IgD-negative memory B cell (primary cell): ENCODE data around the gene SRSF2. TPM values are rescaled to one million over a fixed set of nuclear protein-coding genes. Genes with fewer than 3 reads are reported as not detected.
"Not testable (repeated sequence)": the region's sequence is repeated elsewhere in the genome, so short reads cannot be mapped to it uniquely, and the experiment has no call there.

Source experiments
- H3K27ac Mint-ChIP-seq, 3 donors: one replicate each; pipeline ENCODE4 v1.8.0; 2020 to 2022; ENCODE audit warnings: mild to moderate bottlenecking in 3 of 3, mixed read lengths in 3 of 3, moderate library complexity in 1 of 3
- H3K27me3 Mint-ChIP-seq: one replicate; pipeline ENCODE4 v1.8.0; 2021; ENCODE audit warnings: mixed read lengths
- H3K36me3 Mint-ChIP-seq: one replicate; pipeline ENCODE4 v1.8.0; 2020; ENCODE audit warnings: mild to moderate bottlenecking, mixed read lengths
- H3K4me1 Mint-ChIP-seq, 3 donors: one replicate each; pipeline ENCODE4 v1.8.0; 2020 to 2022; ENCODE audit warnings: mixed read lengths in 3 of 3, mild to moderate bottlenecking in 1 of 3
- H3K4me3 Mint-ChIP-seq, 4 donors: one replicate each; pipeline ENCODE4 v1.8.0; 2020 to 2022; ENCODE audit warnings: mild to moderate bottlenecking in 4 of 4, mixed read lengths in 4 of 4, moderate library complexity in 3 of 4
- H3K9me3 Mint-ChIP-seq, 3 donors: one replicate each; pipeline ENCODE4 v1.8.0; 2020 to 2021; ENCODE audit warnings: mixed read lengths in 3 of 3, mild to moderate bottlenecking in 1 of 3
- polyA plus RNA-seq: library from polyadenylated mRNA; unstranded; fragments of 300-500 nt; fragmentation: Illumina TruSeq; gene quantifications from one replicate; pipeline ENCODE4 v1.2.3, GENCODE V29; 2021

SRSF2 gene
- polyA plus RNA-seq, 1 donor from 2014 or later = 152 TPM

DNA sequence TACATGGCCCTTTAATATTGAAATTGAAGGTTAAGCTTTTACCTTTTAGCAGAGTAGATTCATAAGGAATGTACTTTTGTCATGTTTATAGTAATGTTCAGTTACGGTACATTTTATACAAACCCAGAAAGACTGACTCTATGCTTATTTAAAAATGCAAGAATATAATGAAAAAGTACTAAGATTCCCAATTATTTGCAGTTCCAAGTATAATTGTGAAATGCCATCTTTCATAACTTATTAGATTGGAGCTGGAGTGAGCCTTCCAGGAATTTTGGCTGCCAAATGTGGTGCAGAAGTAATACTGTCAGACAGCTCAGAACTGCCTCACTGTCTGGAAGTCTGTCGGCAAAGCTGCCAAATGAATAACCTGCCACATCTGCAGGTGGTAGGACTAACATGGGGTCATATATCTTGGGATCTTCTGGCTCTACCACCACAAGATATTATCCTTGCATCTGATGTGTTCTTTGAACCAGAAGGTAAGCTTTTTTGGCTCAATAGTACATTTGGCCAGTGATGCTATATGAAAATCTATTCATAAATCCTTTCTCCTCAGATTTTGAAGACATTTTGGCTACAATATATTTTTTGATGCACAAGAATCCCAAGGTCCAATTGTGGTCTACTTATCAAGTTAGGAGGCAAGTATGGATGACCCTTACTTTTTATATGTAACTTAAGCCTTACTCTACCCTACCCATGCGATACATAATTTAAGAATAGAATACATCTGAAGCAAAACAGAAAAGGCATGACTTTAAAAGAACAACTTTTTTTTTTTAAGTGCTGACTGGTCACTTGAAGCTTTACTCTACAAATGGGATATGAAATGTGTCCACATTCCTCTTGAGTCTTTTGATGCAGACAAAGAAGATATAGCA lies 4.2 kb downstream of the SRSF2 start:
- peaks cover 6% of the 10 kb centered on the region for H3K36me3 Mint-ChIP-seq
- no peaks in the 10 kb centered on the region for H3K9me3 Mint-ChIP-seq
- H3K27ac Mint-ChIP-seq = peak overlapping the region; percentile 40 to 82 (median 76)
- peak overlapping the region in 3 of 4 donors; percentile 23 to 92 (median 91) for H3K4me3 Mint-ChIP-seq
- H3K4me1 Mint-ChIP-seq = peaks cover 32 to 46% (median 40%) of the 10 kb centered on the region in 3 donors
- no peaks in the 10 kb centered on the region for H3K27me3 Mint-ChIP-seq

- H3K4me3 Mint-ChIP-seq = peak overlapping the region in 2 of 4 donors; percentile 45 to 91
- H3K9me3 Mint-ChIP-seq, H3K27me3 Mint-ChIP-seq, H3K36me3 Mint-ChIP-seq: not testable (repeated sequence)
- H3K27ac Mint-ChIP-seq = peak overlapping the region; percentile 40 to 67 (median 53)
- peaks cover 36 to 50% (median 48%) of the 10 kb centered on the region in 3 donors for H3K4me1 Mint-ChIP-seq
These were observed 5.1 kb downstream of the SRSF2 start for GRCh38 chr17:76731800-76732733.

- no peaks in the 10 kb centered on the region for H3K27me3 Mint-ChIP-seq
- peak overlapping the region; percentile 98 to 99 (median 99) for H3K4me3 Mint-ChIP-seq
- peaks cover 27 to 35% (median 34%) of the 10 kb centered on the region in 3 donors for H3K4me1 Mint-ChIP-seq
- peak overlapping the region; percentile 99 to 100 (median 99) for H3K27ac Mint-ChIP-seq
- peaks cover 2% of the 10 kb centered on the region for H3K36me3 Mint-ChIP-seq
- H3K9me3 Mint-ChIP-seq = no peaks in the 10 kb centered on the region
These were observed 9.2 kb downstream of the SRSF2 start for GRCh38 chr17:76727745-76728456.

DNA sequence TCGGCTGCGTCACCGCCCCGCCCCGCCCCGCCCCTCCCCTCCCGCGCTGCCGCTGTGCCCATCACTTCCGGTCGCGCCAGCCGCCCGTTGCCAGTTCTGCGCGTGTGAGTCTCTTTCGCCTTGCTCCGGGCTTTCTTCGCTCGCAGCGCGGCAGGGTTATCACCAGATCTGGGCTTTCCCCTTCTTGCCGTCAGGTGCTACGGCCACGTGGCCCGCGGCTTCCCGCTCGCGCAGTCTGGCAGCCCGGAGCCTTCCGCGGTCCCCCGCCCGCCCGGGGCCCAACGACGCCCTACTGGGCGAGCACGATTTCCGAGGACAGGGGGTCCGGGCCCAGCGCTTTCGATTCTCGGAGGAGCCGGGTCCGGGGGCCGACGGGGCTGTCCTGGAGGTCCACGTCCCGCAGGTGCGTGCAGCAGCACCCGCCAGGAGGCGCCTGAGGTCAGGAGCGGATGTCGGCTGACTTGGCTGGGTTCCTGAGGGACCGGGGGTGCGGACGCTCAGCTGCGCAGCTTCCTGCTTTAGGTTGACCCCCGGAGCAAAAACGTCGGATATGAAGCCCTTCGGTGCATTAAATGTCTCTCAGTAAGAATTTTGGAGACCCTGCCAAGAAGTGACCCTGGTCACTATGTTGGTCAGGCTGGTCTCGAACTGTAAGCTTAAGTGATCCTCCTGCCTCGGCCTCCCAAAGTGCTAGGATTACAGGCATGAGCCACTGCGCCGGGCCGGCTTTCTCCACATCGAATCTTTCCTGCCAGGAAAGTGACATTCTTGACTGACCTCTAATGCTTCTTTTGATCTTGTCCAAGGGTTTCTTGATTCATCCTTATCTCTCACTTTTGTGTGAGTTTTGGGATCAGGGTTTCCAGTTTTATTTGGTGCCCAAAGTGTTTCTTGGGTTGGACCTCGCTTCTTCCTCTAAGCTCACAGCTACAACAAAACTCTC lies 10.1 kb downstream of the SRSF2 start, which contains the start of gene METTL23:
Gene METTL23, plus strand, starts transcription at position 64 of the 943 bp plus-strand sequence. CDS start 2,872 bp downstream, outside the sequence.
- H3K27me3 Mint-ChIP-seq = no peaks in the 10 kb centered on the region
- H3K4me1 Mint-ChIP-seq = peaks cover 20 to 35% (median 31%) of the 10 kb centered on the region in 3 donors
- H3K4me3 Mint-ChIP-seq = peak within 1 kb of the TSS; percentile 98 to 99 (median 99)
- peaks cover 2% of the 10 kb centered on the region for H3K36me3 Mint-ChIP-seq
- H3K27ac Mint-ChIP-seq = peak within 1 kb of the TSS; percentile 99 to 100 (median 99)
- H3K9me3 Mint-ChIP-seq = no peaks in the 10 kb centered on the region

DNA sequence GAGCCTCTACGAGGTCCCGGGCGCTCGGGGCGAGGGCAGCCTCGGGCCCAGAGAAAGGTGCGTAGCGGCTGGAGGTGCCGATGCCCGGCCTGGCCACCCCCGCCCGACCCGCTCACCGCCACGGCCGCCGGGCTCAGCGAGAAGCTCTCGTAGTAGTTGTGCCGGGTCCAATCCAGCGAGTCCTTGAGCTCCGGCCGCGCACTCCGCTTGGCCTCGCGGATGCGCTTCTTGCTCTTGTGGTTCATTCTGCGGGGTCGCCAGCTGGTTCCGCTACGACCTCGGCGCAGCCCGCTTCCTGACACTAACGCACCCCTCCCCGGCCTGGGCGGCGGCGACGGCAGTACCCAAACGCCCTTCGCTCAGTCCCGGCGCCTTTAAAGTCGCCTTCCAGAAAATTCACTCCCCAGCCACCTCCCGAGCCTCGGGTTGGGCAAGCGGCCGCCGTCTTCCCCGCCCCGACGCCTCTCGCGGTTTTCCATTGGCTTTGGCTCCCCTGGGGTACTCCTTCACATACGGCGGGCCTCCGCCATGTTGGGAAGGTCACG lies 10.8 kb downstream of the SRSF2 start, which contains the start of gene JMJD6:
Gene JMJD6, minus strand, starts transcription at position 376 of the 545 bp plus-strand sequence. Its CDS starts 131 bp downstream, at position 245.
- H3K27me3 Mint-ChIP-seq = no peaks in the 10 kb centered on the region
- H3K36me3 Mint-ChIP-seq = peaks cover 2% of the 10 kb centered on the region
- H3K4me3 Mint-ChIP-seq = peak within 1 kb of the TSS; percentile 98 to 99 (median 99)
- peaks cover 14 to 34% (median 30%) of the 10 kb centered on the region in 3 donors for H3K4me1 Mint-ChIP-seq
- no peaks in the 10 kb centered on the region for H3K9me3 Mint-ChIP-seq
- peak within 1 kb of the TSS; percentile 99 to 100 (median 99) for H3K27ac Mint-ChIP-seq

- H3K27me3 Mint-ChIP-seq = no peaks in the 10 kb centered on the region
- H3K27ac Mint-ChIP-seq = peak overlapping the region; percentile 99 to 100 (median 99)
- peaks cover 14 to 32% (median 29%) of the 10 kb centered on the region in 3 donors for H3K4me1 Mint-ChIP-seq
- peaks cover 2% of the 10 kb centered on the region for H3K36me3 Mint-ChIP-seq
- no peaks in the 10 kb centered on the region for H3K9me3 Mint-ChIP-seq
- peak overlapping the region; percentile 98 to 99 (median 99) for H3K4me3 Mint-ChIP-seq
These were observed 11.4 kb downstream of the SRSF2 start for GRCh38 chr17:76725580-76726230.

- no peaks in the 10 kb centered on the region for H3K9me3 Mint-ChIP-seq
- H3K4me1 Mint-ChIP-seq = peaks cover 14 to 27% (median 25%) of the 10 kb centered on the region in 3 donors
- peak overlapping the region in 2 of 3 donors; percentile 53 to 93 for H3K27ac Mint-ChIP-seq
- peak overlapping the region in 3 of 4 donors; percentile 43 to 82 (median 45) for H3K4me3 Mint-ChIP-seq
- H3K36me3 Mint-ChIP-seq = peaks cover 2% of the 10 kb centered on the region
- H3K27me3 Mint-ChIP-seq = no peaks in the 10 kb centered on the region
These were observed 13.3 kb downstream of the SRSF2 start for GRCh38 chr17:76723812-76724211.

- H3K36me3 Mint-ChIP-seq, H3K9me3 Mint-ChIP-seq, H3K27me3 Mint-ChIP-seq: not testable (repeated sequence)
- peak overlapping the region in 2 of 4 donors; percentile 48 to 57 for H3K4me3 Mint-ChIP-seq
- peaks cover 14 to 29% (median 23%) of the 10 kb centered on the region in 3 donors for H3K4me1 Mint-ChIP-seq
- peak overlapping the region in 2 of 3 donors; percentile 26 to 31 for H3K27ac Mint-ChIP-seq
These were observed 14.2 kb downstream of the SRSF2 start for GRCh38 chr17:76722977-76723376.

GRCh38 chr17:76722279-76722678 lies 14.9 kb downstream of the SRSF2 start:
- H3K9me3 Mint-ChIP-seq = no peaks in the 10 kb centered on the region
- peak overlapping the region in 1 of 4 donors; percentile 44 for H3K4me3 Mint-ChIP-seq
- H3K27me3 Mint-ChIP-seq = no peaks in the 10 kb centered on the region
- peak overlapping the region in 1 of 3 donors; percentile 23 for H3K27ac Mint-ChIP-seq
- H3K36me3 Mint-ChIP-seq = peaks cover 4% of the 10 kb centered on the region
- peaks cover 10 to 22% (median 19%) of the 10 kb centered on the region in 3 donors for H3K4me1 Mint-ChIP-seq

DNA sequence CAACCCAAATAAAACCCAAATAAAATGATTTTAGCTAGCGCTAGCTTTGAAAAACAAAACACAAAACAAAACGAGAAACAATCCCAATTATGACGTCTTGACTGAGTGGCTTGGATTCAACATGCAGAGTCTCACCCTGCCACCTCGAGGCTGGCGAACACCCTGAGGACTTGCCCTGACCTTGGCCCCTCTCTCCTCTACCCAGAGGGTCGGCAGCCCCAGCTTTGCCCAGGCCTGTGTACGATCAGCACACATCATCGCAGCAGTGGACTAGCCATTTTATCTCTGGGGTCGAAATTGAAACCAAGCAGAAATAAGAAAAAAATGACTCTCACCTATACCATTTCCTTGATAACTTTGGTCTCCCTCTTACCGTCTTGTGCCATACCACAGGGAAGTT lies 15.7 kb downstream of the SRSF2 start:
- Mint-ChIP-seq H3K4me1 (peaks cover 11 to 20% (median 19%) of the 10 kb centered on the region in 3 donors), H3K27me3 (no peaks in the 10 kb centered on the region), H3K36me3 (peaks cover 4% of the 10 kb centered on the region), H3K9me3 (no peaks in the 10 kb centered on the region), H3K27ac (peak overlapping the region in 1 of 3 donors; percentile 67), H3K4me3 (peak overlapping the region in 1 of 4 donors; percentile 44)

GRCh38 chr17:76720941-76721340 lies 16.2 kb downstream of the SRSF2 start:
- Mint-ChIP-seq H3K27me3 (no peaks in the 10 kb centered on the region), H3K4me3 (peak overlapping the region in 1 of 4 donors; percentile 75), H3K4me1 (peaks cover 16 to 23% (median 22%) of the 10 kb centered on the region in 3 donors), H3K27ac (peak overlapping the region in 2 of 3 donors; percentile 52 to 67), H3K9me3 (no peaks in the 10 kb centered on the region), H3K36me3 (peaks cover 4% of the 10 kb centered on the region)

DNA sequence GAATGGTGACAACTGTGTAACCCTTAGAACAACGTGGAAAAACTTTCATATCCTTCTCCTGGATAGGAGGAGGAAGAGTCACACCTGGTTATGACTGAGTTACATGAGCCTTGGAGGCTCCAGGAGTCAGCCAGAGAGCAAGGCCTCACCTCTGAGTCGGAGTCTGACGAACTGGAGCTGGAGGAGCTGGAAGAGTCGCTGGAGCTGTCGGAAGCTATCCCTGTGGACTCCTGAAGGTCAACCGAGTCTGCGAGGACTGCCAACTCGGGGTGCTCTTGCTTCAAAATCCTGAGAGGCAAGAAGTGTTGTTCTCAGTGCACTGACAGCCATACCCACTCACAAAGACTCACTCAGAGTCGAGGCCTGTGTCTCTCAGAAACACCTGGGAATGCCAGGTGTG lies 16.9 kb downstream of the SRSF2 start:
- Mint-ChIP-seq H3K9me3 (no peaks in the 10 kb centered on the region), H3K27me3 (no peaks in the 10 kb centered on the region), H3K27ac (peak overlapping the region in 2 of 3 donors; percentile 52 to 71), H3K4me1 (peaks cover 18 to 25% (median 23%) of the 10 kb centered on the region in 3 donors), H3K4me3 (peak overlapping the region in 1 of 4 donors; percentile 75), H3K36me3 (peaks cover 2% of the 10 kb centered on the region)
